HepG2 (cell line): Measurements from ENCODE around the gene SLC7A4. TPM values are rescaled to one million over a fixed set of nuclear protein-coding genes. Genes with fewer than 3 reads are reported as not detected.

Experiments
- IKZF5 ChIP-seq: IDR thresholded peaks from 2 replicates; pipeline ENCODE4 v1.6.1; 2018; ENCODE audit warnings: missing genetic modification reagents, mild to moderate bottlenecking, missing compliant biosample characterization
- KIAA2018 ChIP-seq: sonication (generic); formaldehyde crosslinking; IDR thresholded peaks from 2 replicates; pipeline ENCODE4 v1.5.0; 2020; ENCODE audit warnings: mild to moderate bottlenecking, missing genetic modification reagents, borderline replicate concordance
- NFIC ChIP-seq: IDR thresholded peaks from 2 replicates; pipeline ENCODE4 v1.6.1; 2012; ENCODE audit warnings: mild to moderate bottlenecking, low read length, inconsistent platforms
- PCBP2 ChIP-seq: fragments of 200-400 bp; formaldehyde crosslinking; optimal IDR thresholded peaks from 2 replicates; pipeline ENCODE3; 2018; ENCODE audit warnings: low read length, low read depth; ENCODE audit not compliant: poor library complexity, severe bottlenecking
- PHF5A ChIP-seq: IDR thresholded peaks from one replicate; pipeline ENCODE4 v1.6.1; 2018; ENCODE audit warnings: low read depth, missing genetic modification reagents; ENCODE audit not compliant: unreplicated experiment
- PTBP1 ChIP-seq: fragments of 200-400 bp; formaldehyde crosslinking; IDR thresholded peaks from 2 replicates; pipeline ENCODE4 v1.6.1; 2018; ENCODE audit warnings: low read length, low read depth; ENCODE audit not compliant: poor library complexity, severe bottlenecking
- TFDP1 ChIP-seq: IDR thresholded peaks from 2 replicates; pipeline ENCODE4 v1.6.1; 2016; ENCODE audit warnings: missing compliant biosample characterization, missing genetic modification reagents, borderline replicate concordance
- TFDP2 ChIP-seq: sonication (generic); formaldehyde crosslinking; IDR thresholded peaks from 2 replicates; pipeline ENCODE4 v1.4.0; 2020; ENCODE audit warnings: missing genetic modification reagents
- THAP8 ChIP-seq: sonication (generic); formaldehyde crosslinking; IDR thresholded peaks from 2 replicates; pipeline ENCODE4 v1.5.1; 2020; ENCODE audit warnings: missing genetic modification reagents, mild to moderate bottlenecking, borderline replicate concordance
- TOPORS ChIP-seq: sonication (generic); formaldehyde crosslinking; IDR thresholded peaks from 2 replicates; pipeline ENCODE4 v1.8.0; 2023; ENCODE audit warnings: mild to moderate bottlenecking, missing genetic modification reagents
- ZFYVE20 ChIP-seq: sonication (generic); formaldehyde crosslinking; IDR thresholded peaks from 2 replicates; pipeline ENCODE4 v1.8.0; 2023; ENCODE audit warnings: low read depth, mild to moderate bottlenecking, moderate library complexity, missing genetic modification reagents, borderline replicate concordance
- ZKSCAN1 ChIP-seq: fragments of 150-350 bp; IDR thresholded peaks from 2 replicates; pipeline ENCODE4 v1.6.1; 2014; ENCODE audit warnings: low read length
- ZMYM4 ChIP-seq: sonication (generic); formaldehyde crosslinking; IDR thresholded peaks from 2 replicates; pipeline ENCODE4 v1.8.1; 2023; ENCODE audit warnings: mild to moderate bottlenecking, missing genetic modification reagents
- ZNF552 ChIP-seq: sonication (generic); formaldehyde crosslinking; IDR thresholded peaks from 2 replicates; pipeline ENCODE4 v1.9.0; 2022; ENCODE audit warnings: missing genetic modification reagents, mild to moderate bottlenecking, borderline replicate concordance
- ZNF709 ChIP-seq: sonication (generic); formaldehyde crosslinking; IDR thresholded peaks from 2 replicates; pipeline ENCODE4 v1.5.0; 2020; ENCODE audit warnings: mild to moderate bottlenecking, missing genetic modification reagents
- polyA plus RNA-seq, 8 experiments: library from polyadenylated mRNA; depleted of rRNA in 3 of 8; stranded (reverse) in 7 of 8; unstranded in 1 of 8; fragments of >200 nt; fragmentation: Illumina TruSeq in 4 of 8; extraction: Trizol in 4 of 8; gene quantifications; 2 replicates each; pipeline versions ENCODE4 v1.2.1 to v1.2.3, GENCODE V29; 2011 to 2016; ENCODE audit warnings: low read depth in 4 of 8, missing spikeins in 1 of 8, mixed read lengths in 1 of 8; ENCODE audit not compliant: insufficient read depth in 1 of 8
- total RNA-seq, 5 experiments: library from RNA; depleted of rRNA; stranded (reverse); fragments of >200 nt; fragmentation: Illumina TruSeq; extraction: Trizol; gene quantifications; 2 replicates each; pipeline ENCODE4 v1.2.3, GENCODE V29; 2016; ENCODE audit warnings: low read depth in 1 of 5

The SLC7A4 gene
- total and polyA plus RNA-seq, 2 of the 13 experiments (the other 11 are each of a cell fraction or from before 2014, with no cell fraction given), result not detected

GRCh38 chr22:21001601-21002325, 30.6 kb downstream of the SLC7A4 start, which contains the start of gene THAP7 (continued):
- TF ChIP-seq KIAA2018 (no peak), ZNF709 (CRISPR knock-in tag) (peak; percentile 92), THAP8 (CRISPR knock-in tag) (peak; percentile 81; the same call in 1 of the 2 replicates), ZMYM4 (peak; percentile 66), PCBP2 (no peak), ZNF552 (CRISPR knock-in tag) (no peak), NFIC (no peak), IKZF5 (CRISPR knock-in tag) (peak; percentile 82), ZKSCAN1 (no peak), TFDP2 (CRISPR knock-in tag) (peak; percentile 95), TOPORS (peak; percentile 43; the same call in 1 of the 2 replicates), PTBP1 (no peak), ZFYVE20 (peak; percentile 78; the same call in 1 of the 2 replicates), PHF5A (no peak), TFDP1 (CRISPR knock-in tag) (peak; percentile 95)
